SU-DHL-6 (cell line): ENCODE results near the gene PRR15.

Experiments
- EZH2phosphoT487 ChIP-seq: fragments of 200-600 bp; sonication (generic), shearing (Covaris generic); conservative IDR thresholded peaks from 2 replicates; pipeline ENCODE4 v1.6.1; 2018; ENCODE audit warnings: mild to moderate bottlenecking, antibody characterized with exemption, low read length, moderate library complexity, mixed read lengths
- TF ChIP-seq, protein P1 (sequence below): fragments of 200-600 bp; sonication (generic); IDR thresholded peaks from one replicate; pipeline ENCODE4 v1.5.1; 2017; ENCODE audit warnings: antibody characterized with exemption, mild to moderate bottlenecking, low read length, moderate library complexity; ENCODE audit not compliant: insufficient read depth, poor library complexity, severe bottlenecking

DNA sequence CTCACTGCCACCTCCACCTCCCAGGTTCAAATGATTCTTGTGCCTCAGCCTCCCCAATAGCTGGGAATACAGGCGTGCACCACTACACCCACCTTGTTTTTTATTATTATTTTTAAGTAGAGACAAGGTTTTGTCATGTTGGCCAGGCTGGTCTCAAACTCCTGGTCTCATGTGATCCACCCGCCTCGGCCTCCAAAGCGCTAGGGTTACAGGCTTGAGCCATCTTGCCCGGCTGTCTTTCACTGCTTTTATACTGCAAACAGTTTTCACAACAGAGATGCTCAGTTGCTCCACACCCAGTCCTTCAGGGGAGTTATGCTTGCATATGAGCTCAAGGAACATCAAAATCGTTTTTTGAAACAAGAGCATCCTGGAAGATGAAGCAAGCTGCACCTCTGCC, 1.3 kb upstream of the PRR15 start:
- TF ChIP-seq EZH2phosphoT487 = no peak
- TF ChIP-seq, protein P1, sequence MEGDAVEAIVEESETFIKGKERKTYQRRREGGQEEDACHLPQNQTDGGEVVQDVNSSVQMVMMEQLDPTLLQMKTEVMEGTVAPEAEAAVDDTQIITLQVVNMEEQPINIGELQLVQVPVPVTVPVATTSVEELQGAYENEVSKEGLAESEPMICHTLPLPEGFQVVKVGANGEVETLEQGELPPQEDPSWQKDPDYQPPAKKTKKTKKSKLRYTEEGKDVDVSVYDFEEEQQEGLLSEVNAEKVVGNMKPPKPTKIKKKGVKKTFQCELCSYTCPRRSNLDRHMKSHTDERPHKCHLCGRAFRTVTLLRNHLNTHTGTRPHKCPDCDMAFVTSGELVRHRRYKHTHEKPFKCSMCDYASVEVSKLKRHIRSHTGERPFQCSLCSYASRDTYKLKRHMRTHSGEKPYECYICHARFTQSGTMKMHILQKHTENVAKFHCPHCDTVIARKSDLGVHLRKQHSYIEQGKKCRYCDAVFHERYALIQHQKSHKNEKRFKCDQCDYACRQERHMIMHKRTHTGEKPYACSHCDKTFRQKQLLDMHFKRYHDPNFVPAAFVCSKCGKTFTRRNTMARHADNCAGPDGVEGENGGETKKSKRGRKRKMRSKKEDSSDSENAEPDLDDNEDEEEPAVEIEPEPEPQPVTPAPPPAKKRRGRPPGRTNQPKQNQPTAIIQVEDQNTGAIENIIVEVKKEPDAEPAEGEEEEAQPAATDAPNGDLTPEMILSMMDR = no peak
